DOHH2 (cell line): ENCODE measurements around the gene ZFP30.

Experiments
- H3F3A ChIP-seq: fragments of 200-600 bp; sonication (generic), shearing (Covaris generic); 2 replicates; pipeline ENCODE4 v1.6.0; 2016; ENCODE audit warnings: antibody characterized with exemption, mild to moderate bottlenecking; ENCODE audit not compliant: control insufficient read depth, insufficient read depth
- H3K27ac ChIP-seq: fragments of 200-600 bp; sonication (generic); 2 replicates; pipeline ENCODE4 v1.5.1; 2014; ENCODE audit warnings: low read depth, mild to moderate bottlenecking, low read length, moderate library complexity
- H3K27me3 ChIP-seq: fragments of 200-600 bp; sonication (generic); 2 replicates; pipeline ENCODE4 v1.6.1; 2014; ENCODE audit warnings: mild to moderate bottlenecking, low read length, mixed read lengths; ENCODE audit not compliant: control insufficient read depth
- H3K36me3 ChIP-seq: fragments of 200-600 bp; sonication (generic); 2 replicates; pipeline ENCODE4 v1.6.1; 2014; ENCODE audit warnings: mild to moderate bottlenecking, low read length, moderate library complexity, mixed read lengths; ENCODE audit not compliant: control insufficient read depth
- H3K4me1 ChIP-seq: fragments of 200-600 bp; sonication (generic); 2 replicates; pipeline ENCODE4 v1.6.1; 2014; ENCODE audit warnings: mild to moderate bottlenecking, low read length, mixed read lengths; ENCODE audit not compliant: control insufficient read depth
- H3K4me2 ChIP-seq: fragments of 200-600 bp; sonication (generic); 2 replicates; pipeline ENCODE4 v1.6.0; 2014; ENCODE audit warnings: mild to moderate bottlenecking, low read length, moderate library complexity
- H3K4me3 ChIP-seq: fragments of 200-600 bp; sonication (generic); 2 replicates; pipeline ENCODE4 v1.5.1; 2014; ENCODE audit warnings: mild to moderate bottlenecking, low read length, mixed read lengths
- H3K79me2 ChIP-seq: fragments of 200-600 bp; sonication (generic); 2 replicates; pipeline ENCODE4 v1.6.1; 2014; ENCODE audit warnings: mild to moderate bottlenecking, low read length, mixed read lengths; ENCODE audit not compliant: control insufficient read depth
- H3K9me2 ChIP-seq: fragments of 200-600 bp; sonication (generic); replicated peaks from 2 replicates; pipeline ENCODE4 v1.6.1; 2014; ENCODE audit warnings: mild to moderate bottlenecking, low read length, mixed read lengths; ENCODE audit not compliant: control insufficient read depth
- H3K9me3 ChIP-seq: fragments of 200-600 bp; sonication (generic); 2 replicates; pipeline ENCODE4 v1.6.1; 2014; ENCODE audit warnings: antibody characterized with exemption, low read length, mixed read lengths; ENCODE audit not compliant: control insufficient read depth, insufficient read depth
- H4K20me1 ChIP-seq: fragments of 200-600 bp; sonication (generic); 2 replicates; pipeline ENCODE4 v1.6.0; 2014; ENCODE audit warnings: low read depth, mild to moderate bottlenecking, antibody characterized with exemption, low read length, moderate library complexity; ENCODE audit not compliant: control insufficient read depth, insufficient read depth
- EZH2phosphoT487 ChIP-seq: fragments of 200-600 bp; sonication (generic); IDR thresholded peaks from 2 replicates; pipeline ENCODE4 v1.6.1; 2017; ENCODE audit warnings: borderline replicate concordance, mild to moderate bottlenecking, antibody characterized with exemption, low read length, moderate library complexity, mixed read lengths
- TF ChIP-seq, protein P1 (sequence below): fragments of 200-600 bp; sonication (generic); IDR thresholded peaks from one replicate; pipeline ENCODE4 v1.5.1; 2014; ENCODE audit warnings: antibody characterized with exemption, mild to moderate bottlenecking, low read depth, low read length; ENCODE audit not compliant: poor library complexity, severe bottlenecking

Gene ZFP30

DNA sequence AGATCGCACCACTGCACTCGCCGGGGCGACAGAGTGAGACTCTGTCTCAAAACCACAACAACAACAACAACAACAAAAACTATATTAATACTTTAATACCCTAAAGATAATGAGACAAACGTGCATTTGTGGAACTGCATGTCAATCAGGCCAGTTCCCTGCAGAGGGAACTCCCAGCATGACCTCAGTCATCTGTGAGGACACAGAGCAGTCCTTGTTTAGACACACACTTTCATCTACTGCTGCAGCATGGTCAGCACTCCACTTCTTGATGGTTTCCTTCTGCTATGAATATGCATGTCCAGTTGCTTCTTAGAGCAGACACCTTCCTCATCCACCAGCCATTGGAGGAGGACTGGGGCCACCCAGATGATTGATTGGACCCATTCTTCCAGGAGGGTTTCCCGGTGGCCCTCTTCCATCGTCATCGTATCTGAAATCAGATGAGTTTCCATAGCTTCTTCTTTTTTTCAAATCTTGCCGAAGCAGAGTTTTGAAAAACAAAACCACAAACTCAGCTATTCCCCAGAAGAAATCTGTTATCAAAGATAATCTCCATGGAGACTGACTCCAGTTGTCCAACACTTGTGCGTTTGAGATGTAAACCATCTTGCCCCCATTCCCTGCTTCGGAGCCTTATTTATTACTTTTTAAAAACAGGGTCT lies 37.8 kb upstream of the ZFP30 start:
- Histone ChIP-seq H3K79me2 (no peaks in the 10 kb centered on the region), H4K20me1 (no peaks in the 10 kb centered on the region), H3K9me3 (peaks cover 8% of the 10 kb centered on the region; the same call in 1 of the 2 replicates), H3K36me3 (peaks cover under 1% of the 10 kb centered on the region), H3K9me2 (no peaks in the 10 kb centered on the region), H3K4me1 (no peaks in the 10 kb centered on the region), H3K4me3 (no peak overlapping the region), H3K4me2 (no peak overlapping the region), H3F3A (no peaks in the 10 kb centered on the region), H3K27ac (no peak overlapping the region), H3K27me3 (no peaks in the 10 kb centered on the region)
- TF ChIP-seq, protein P1, sequence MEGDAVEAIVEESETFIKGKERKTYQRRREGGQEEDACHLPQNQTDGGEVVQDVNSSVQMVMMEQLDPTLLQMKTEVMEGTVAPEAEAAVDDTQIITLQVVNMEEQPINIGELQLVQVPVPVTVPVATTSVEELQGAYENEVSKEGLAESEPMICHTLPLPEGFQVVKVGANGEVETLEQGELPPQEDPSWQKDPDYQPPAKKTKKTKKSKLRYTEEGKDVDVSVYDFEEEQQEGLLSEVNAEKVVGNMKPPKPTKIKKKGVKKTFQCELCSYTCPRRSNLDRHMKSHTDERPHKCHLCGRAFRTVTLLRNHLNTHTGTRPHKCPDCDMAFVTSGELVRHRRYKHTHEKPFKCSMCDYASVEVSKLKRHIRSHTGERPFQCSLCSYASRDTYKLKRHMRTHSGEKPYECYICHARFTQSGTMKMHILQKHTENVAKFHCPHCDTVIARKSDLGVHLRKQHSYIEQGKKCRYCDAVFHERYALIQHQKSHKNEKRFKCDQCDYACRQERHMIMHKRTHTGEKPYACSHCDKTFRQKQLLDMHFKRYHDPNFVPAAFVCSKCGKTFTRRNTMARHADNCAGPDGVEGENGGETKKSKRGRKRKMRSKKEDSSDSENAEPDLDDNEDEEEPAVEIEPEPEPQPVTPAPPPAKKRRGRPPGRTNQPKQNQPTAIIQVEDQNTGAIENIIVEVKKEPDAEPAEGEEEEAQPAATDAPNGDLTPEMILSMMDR = no peak
- TF ChIP-seq EZH2phosphoT487 = no peak

DNA sequence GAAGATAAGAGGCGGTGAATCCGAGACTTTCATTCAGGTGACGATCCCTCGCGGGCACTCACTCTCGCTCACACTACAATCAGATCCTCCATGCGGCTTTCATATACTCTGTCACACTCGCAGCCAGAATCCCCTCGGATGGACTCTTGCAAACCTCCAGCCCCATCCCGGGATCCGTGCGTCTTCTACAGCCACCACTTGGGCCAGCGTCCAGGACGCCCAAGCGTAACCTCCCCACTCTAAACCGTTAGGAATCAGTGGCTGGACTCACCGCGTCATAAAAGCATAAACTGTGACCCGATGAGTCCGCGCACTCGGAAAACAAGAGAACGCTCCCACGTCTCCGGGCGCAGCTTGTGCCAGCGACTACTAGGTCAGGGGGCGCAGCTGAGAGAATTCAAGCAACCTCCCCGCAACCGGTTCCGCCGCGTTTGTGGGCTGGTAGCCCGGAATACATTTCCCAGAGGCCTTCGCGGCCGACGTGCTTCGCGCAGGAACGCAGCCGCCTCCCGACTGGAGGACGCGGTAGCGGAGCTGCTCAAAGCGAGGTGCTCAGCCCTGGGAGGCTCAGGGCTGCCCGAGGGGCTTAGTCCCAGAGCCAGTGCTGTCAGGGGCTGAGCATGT lies 36.7 kb upstream of the ZFP30 start:
- Histone ChIP-seq H3K9me2 (no peaks in the 10 kb centered on the region), H3K4me3 (peak overlapping the region; percentile 56), H3K4me1 (no peaks in the 10 kb centered on the region), H3K9me3 (peaks cover 6% of the 10 kb centered on the region; the same call in 1 of the 2 replicates), H3K36me3 (no peaks in the 10 kb centered on the region; the same call in 1 of the 2 replicates), H3K27me3 (no peaks in the 10 kb centered on the region), H3K79me2 (no peaks in the 10 kb centered on the region), H3F3A (no peaks in the 10 kb centered on the region), H4K20me1 (no peaks in the 10 kb centered on the region), H3K4me2 (peak overlapping the region; percentile 43), H3K27ac (no peak overlapping the region)
- TF ChIP-seq, protein P1 = no peak
- TF ChIP-seq EZH2phosphoT487 = no peak

DNA sequence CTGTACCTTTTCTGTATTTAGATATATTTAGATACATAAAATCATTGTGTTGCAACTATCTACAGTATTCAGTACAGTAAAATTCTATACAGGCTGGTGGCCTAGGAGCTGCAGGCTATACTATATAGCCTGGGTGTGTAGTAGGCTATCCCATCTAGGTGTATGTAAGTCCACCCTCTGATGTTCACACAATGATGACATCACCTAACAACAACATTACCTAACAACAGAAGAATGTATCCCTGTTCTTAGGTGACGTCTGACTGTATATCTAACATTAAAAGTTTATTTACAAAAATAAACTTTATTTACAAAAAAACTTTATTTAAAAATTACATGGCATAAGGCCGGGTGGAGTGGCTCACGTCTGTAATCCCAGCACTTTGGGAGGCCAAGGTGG lies 28.3 kb upstream of the ZFP30 start:
- no peak overlapping the region for H3K27ac ChIP-seq
- no peaks in the 10 kb centered on the region for H3K27me3 ChIP-seq
- no peaks in the 10 kb centered on the region for H3K36me3 ChIP-seq
- no peak overlapping the region for H3K4me3 ChIP-seq
- no peaks in the 10 kb centered on the region for H3F3A ChIP-seq
- H3K79me2 ChIP-seq = no peaks in the 10 kb centered on the region
- TF ChIP-seq EZH2phosphoT487 = no peak
- TF ChIP-seq, protein P1 = no peak
- H3K4me2 ChIP-seq = no peak overlapping the region
- H3K9me2 ChIP-seq = no peaks in the 10 kb centered on the region
- H3K9me3 ChIP-seq = peaks cover 6% of the 10 kb centered on the region; the same call in 1 of the 2 replicates
- H4K20me1 ChIP-seq = no peaks in the 10 kb centered on the region
- no peaks in the 10 kb centered on the region for H3K4me1 ChIP-seq
